Testis (tissue), 2 donors: ENCODE data around the gene YPEL1.

Source experiments
- POLR2A ChIP-seq: fragments of 450-650 bp; IDR thresholded peaks from one replicate; pipeline ENCODE4 v1.6.1; 2017; ENCODE audit warnings: antibody characterized with exemption, mild to moderate bottlenecking, moderate library complexity
- TF ChIP-seq, protein P1 (sequence below), 3 experiments: fragments of 450-650 bp in 2 of 3; fragments of 200-600 bp in 1 of 3; sonication (generic) in 1 of 3; IDR thresholded peaks; one replicate each; pipeline ENCODE4 v1.5.1; 2016 to 2019; ENCODE audit warnings: antibody characterized with exemption in 3 of 3, mild to moderate bottlenecking in 2 of 3, moderate library complexity in 1 of 3

DNA sequence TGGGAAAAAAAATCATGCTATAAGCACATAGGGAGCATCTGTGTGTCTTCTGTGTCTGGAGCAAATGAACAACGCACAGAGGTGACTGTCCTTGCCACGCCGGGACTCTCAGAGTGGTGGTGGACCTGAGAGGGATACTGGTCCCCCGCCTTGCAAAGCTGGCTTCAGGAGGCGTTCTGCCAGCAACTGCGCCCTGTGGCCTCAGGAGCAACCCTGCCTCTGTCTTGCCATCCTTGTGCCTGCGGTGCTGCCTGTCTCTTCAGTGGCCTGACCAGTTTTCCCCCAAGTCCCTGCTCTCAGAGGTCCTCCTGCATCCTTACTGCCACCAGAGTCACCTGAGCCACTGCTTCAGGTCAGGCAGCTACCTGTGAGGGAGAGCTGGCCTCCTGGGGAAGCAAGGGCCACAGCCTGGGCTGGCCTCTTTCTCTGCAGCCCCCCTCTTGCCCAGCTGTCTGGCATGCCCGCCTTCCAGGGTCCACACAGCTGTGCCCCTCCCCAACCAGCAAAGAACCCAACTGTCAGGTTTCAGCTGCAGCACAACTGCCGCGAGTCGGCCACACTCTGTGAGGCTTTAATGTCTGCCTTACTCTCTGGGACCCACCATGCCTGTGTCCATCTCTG, 30.4 kb upstream of the YPEL1 start:
- TF ChIP-seq, protein P1, sequence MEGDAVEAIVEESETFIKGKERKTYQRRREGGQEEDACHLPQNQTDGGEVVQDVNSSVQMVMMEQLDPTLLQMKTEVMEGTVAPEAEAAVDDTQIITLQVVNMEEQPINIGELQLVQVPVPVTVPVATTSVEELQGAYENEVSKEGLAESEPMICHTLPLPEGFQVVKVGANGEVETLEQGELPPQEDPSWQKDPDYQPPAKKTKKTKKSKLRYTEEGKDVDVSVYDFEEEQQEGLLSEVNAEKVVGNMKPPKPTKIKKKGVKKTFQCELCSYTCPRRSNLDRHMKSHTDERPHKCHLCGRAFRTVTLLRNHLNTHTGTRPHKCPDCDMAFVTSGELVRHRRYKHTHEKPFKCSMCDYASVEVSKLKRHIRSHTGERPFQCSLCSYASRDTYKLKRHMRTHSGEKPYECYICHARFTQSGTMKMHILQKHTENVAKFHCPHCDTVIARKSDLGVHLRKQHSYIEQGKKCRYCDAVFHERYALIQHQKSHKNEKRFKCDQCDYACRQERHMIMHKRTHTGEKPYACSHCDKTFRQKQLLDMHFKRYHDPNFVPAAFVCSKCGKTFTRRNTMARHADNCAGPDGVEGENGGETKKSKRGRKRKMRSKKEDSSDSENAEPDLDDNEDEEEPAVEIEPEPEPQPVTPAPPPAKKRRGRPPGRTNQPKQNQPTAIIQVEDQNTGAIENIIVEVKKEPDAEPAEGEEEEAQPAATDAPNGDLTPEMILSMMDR (IDR thresholded peaks at IDR 0.05), result no peak
- no peak for TF ChIP-seq POLR2A
